Measurements from ENCODE around the gene GATA2.

Gene GATA2

GRCh38 chr3:128432301-128432970, 60.6 kb downstream of the GATA2 start:
- no peak for DNase-seq

- DNase-seq = no peak
Measured at GRCh38 chr3:128431803-128432300, 61.1 kb downstream of the GATA2 start.

GRCh38 chr3:128430731-128431130, 62.3 kb downstream of the GATA2 start:
- no peak for DNase-seq

- DNase-seq = no peak
Measured at GRCh38 chr3:128430301-128430700, 62.7 kb downstream of the GATA2 start.

GRCh38 chr3:128429751-128430150, 63.2 kb downstream of the GATA2 start:
- DNase-seq = no peak

All from activated T-cell treated with anti-CD3 and anti-CD28 coated beads, Interleukin-2, amount 50 U/mL, for 1 hour (primary cell).